Skin epidermis (tissue), 12 donors: ENCODE measurements around the gene FASTKD3.

Experiments used
- H3K27ac ChIP-seq, 21 experiments: fragments of 200-600 bp; sonication (generic) in 11 of 21; one replicate each; pipeline ENCODE4 v1.5.0; 2020; ENCODE audit warnings: mild to moderate bottlenecking in 3 of 21, inconsistent platforms in 2 of 21, moderate library complexity in 2 of 21
- H3K4me3 ChIP-seq, 7 experiments: fragments of 200-600 bp; sonication (generic) in 2 of 7; one replicate each; pipeline ENCODE4 v1.5.0; 2020; ENCODE audit warnings: inconsistent platforms in 2 of 7, mild to moderate bottlenecking in 2 of 7, moderate library complexity in 1 of 7

FASTKD3 gene

DNA sequence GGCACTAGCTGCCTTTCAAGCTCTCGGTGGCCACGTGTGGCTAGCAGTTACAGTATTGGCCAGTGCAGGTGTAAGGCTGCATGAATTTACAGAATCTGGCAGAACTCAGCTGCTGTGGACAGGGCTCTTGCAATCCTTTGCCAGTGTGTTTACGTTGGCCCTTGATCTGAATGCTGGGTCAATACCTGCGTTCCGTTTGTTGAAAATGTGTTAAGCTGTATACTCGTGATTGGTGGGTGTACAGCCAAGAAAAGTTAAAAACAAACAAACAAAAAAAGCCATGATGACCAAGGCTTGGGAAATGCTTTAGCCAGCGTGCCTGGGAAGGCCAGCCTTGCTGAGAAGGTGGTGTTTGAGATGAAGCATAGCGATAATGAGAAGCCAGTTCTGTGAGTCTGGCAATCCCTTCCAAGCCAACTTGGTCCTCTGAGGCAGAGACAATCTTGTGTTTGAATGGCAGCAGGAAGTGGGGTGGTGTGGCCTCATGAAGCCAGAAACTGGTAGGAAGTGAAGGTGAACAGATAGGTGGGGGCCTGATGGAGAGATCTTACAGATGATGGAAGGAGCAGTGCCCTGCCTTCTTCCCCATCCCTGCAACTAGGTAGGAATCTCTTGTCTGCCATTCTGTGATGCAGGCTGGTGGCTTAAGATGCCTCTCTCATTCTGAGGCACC, 17.1 kb downstream of the FASTKD3 start:
- H3K27ac ChIP-seq = no peak overlapping the region
- H3K4me3 ChIP-seq = no peak overlapping the region

DNA sequence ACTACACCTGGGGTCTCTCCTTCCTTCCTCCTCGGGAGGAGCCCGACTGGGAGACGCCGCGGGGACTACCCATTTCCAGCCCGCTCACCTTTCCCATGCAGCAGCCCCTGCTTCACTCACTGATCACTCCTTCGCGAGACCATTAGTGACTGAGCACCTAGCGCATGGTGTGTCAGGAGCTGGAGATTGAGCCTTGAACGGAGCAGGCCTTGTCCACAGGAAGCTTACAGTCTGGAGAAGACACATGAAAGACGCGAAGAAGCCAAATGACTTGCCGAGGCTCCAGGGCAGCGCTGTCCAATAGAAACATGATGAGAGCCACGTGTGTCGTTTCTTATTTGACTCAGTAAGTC, 17.6 kb downstream of the FASTKD3 start:
- H3K27ac ChIP-seq = peak overlapping the region in 2 of 21 experiments; percentile 54 to 58
- peak overlapping the region in 4 of 7 experiments; percentile 42 to 52 (median 46) for H3K4me3 ChIP-seq

DNA sequence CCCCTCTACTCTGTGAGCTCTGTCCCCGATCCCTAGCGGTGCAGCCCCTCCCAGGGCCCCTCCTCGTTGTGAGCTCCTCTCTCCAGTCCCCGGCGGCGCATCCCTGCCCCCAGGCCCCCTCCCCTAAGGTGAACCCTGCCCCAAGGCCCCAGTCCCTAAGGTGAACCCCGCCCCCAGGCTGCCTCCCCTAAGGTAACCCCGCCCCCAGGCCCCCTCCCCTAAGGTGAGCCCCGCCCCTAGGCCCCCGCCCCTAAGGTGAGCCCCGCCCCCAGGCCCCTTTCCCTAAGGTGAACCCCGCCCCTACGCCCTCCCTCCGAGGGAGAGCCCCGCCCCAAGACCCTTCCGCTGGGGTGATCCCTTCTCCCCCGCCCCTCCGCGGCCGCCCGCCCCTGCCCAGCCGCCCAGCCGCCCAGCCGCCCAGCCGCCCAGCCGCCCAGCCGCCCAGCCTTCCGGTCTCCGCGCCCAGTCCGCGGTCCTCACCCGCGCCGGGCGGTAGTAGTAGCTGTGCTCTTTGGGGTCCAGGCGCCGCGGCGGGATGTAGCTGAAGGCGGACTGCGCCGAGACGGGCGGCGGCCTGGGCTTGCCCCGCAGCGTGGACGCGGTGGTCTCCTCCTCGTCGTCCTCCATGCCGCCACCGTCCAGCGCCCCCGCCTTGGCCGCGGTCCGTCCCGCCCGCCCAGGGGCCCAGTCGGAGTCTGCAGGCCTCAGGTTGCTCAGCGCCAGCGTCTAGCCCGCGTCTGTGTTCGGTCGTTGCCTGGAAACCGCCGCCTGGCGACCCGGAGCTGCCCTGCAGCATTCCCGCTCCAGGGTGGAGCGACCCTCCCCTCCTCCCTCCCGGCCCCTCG, 18.2 kb downstream of the FASTKD3 start, which contains the start of gene CFAP90:
TSS of gene CFAP90 (minus strand) at position 739 of the 845 bp plus-strand sequence. CDS start at position 627, 112 bp downstream.
- Histone ChIP-seq H3K27ac (peak within 1 kb of the TSS in 4 of 21 experiments; percentile 44 to 58 (median 53)), H3K4me3 (peak within 1 kb of the TSS; percentile 19 to 52 (median 42))

DNA sequence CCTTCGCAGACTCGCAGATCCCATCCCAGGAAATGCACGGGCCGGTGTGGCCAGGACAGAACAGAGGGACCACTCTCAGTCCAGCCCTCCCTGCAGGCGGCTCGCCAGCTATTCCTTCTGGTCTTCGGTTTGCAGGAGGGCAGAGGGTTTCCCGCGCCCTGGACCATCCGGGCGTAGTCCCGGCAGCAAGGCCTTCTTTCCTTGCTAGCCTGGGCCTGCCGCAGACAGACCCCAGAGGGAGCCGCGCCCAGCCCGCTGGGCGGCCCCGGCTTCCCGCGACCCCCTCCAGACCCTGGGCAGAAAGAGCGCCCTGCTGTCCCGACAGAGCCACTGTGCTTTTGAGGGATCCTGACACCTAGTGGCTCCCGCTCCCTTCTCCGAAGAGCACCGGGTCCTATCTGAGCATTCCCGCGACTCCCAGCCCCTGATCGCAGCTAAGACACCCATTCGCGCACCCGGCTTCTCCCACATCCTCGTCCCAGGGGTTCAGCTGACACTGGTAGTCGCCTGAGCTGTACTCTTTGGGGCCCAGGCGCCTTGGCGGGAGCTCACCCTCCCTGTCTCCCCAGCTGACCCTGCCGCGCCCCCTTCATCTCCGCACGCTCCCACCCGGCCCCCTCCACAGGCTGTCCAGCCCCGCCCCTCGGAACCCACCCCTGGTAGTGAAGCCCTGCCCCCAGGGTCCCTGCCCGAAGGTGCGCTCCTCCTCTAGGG, 19.0 kb downstream of the FASTKD3 start:
- H3K4me3 ChIP-seq = peak overlapping the region; percentile 15 to 52 (median 42)
- H3K27ac ChIP-seq = peak overlapping the region in 2 of 21 experiments; percentile 44 to 52

DNA sequence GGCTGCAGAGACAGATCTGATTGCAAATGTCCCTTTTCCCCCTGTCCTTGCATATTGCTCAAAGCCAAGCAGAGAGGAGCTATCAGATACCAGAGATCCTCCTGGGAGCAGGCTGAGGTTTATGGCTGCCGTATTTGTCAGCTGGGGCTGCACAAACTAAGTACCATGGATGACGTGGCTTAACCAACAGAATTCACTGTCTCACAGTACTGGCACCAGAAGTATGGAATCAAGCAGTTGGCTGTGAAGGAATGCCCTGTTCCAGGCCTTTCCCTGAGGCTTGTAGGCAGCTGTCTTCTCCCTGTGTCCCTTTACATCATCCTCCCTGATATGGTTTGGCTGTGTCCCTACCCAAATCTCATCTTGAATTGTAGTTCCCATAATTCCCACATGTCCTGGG, 20.5 kb downstream of the FASTKD3 start:
- Histone ChIP-seq H3K4me3 (no peak overlapping the region), H3K27ac (no peak overlapping the region)

DNA sequence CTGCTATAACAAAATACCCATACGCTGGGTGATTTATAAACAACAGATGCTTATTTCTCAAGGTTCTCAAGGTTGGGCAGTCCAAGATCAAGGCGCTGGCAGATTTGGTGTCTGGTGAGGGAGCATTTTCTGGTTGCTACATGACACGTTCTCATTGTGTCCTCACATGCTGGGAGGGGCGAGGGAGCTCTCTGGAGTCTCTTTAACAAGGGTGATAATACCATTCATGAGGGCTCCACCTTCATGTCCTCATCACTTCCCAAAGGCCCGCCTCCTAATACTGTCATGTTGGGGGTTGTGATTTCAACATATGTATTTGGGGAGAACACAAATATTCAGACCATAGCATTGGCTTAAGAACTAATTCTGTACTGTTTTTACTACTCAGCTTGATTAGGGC, 22.5 kb downstream of the FASTKD3 start:
- H3K27ac ChIP-seq = no peak overlapping the region
- no peak overlapping the region for H3K4me3 ChIP-seq

DNA sequence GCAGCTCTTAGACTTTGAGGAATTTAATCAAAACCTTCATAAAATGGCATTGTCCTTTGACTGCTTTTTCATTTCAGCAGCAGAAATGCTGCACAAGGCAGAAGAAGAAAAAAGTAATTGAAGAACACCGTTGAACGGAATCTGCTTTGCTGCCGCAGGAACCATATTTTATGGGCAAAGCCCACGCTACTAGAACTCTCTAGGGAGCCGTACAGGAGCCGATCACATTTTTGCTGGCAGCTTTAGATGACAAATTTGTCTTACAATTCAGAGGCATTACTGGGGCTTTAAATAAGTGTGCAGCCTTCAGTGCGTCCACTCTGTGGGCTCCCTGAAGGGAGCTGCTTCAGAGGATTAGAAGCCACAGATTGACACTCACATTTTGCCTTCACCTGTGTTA, 23.3 kb downstream of the FASTKD3 start:
- no peak overlapping the region for H3K4me3 ChIP-seq

DNA sequence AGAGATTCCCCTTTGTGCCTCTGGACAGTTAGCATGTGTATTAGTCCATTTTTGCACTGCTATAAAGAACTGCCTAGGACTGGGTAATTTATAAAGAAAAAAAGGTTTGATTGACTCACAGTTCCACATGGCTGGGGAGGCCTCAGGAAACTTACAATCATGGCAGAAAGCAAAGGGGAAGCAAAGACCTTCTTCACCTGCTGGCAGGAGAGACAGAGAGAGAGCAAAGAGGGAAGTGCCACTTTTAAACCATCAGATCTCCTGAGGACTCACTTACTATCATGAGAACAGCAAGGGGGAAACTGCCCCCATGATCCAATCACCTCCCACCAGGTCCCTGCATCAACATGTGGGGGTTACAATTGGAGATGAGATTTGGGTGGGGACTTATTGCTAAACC, 23.9 kb downstream of the FASTKD3 start:
- no peak overlapping the region for H3K4me3 ChIP-seq
- no peak overlapping the region for H3K27ac ChIP-seq

More for the DNA sequence above, 23.3 kb downstream of the FASTKD3 start:
- H3K27ac ChIP-seq = no peak overlapping the region

DNA sequence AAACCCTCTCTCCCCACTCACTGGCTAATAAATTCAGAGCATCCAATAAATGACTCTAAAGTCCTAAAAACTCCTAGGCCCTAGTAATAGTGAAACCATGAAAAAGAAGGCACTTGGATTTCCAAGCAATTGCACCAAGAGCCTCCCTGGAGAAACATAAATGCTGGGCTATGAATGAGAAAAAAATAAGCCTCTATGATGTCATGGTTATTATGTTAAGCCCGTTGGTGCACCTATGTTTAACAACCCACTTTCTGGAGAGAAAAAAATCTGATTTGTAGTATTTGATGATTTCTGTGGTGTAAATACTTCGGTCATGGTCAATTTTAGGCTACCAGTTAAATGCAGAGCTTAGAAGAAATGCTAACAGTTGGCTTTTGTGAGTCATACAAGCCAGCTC, 26.3 kb downstream of the FASTKD3 start:
- Histone ChIP-seq H3K27ac (no peak overlapping the region), H3K4me3 (no peak overlapping the region)

DNA sequence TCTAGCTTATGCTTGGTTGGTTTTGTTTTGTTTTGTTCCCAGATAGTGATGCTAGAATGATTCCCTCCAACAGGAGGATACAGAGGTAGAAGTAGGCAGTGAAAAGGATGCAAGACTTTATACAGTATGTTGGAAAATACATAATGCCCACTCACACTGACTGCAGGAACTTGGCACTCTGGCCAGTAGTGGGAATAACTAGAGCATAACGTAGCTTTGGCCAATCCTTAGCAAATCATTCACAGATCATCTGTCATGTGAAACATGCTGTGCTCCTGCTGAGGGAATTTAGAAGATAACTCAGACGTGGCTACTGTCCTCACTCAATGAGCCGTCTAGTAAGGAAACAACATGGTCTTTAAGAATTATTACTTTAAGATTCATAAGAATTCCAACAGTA, 31.4 kb downstream of the FASTKD3 start:
- no peak overlapping the region for H3K27ac ChIP-seq
- H3K4me3 ChIP-seq = no peak overlapping the region

DNA sequence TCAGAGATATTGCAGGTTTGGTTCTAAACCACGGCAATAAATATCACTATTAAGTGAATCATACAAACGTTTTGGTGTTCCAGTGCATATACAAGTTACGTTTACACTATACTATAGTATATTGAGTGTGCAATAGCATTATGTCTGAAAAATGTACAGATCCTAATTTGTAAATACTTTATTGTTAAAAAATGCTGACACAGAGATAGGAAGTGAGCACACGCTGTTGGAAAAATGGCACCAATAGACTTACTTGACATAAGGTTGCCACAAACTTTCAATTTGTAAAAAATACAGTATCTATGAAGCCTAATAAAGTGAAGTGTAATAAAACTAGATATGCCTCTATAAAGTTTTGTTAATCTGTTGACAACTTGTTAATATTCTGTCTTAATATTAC, 33.8 kb downstream of the FASTKD3 start:
- Histone ChIP-seq H3K4me3 (no peak overlapping the region), H3K27ac (no peak overlapping the region)

DNA sequence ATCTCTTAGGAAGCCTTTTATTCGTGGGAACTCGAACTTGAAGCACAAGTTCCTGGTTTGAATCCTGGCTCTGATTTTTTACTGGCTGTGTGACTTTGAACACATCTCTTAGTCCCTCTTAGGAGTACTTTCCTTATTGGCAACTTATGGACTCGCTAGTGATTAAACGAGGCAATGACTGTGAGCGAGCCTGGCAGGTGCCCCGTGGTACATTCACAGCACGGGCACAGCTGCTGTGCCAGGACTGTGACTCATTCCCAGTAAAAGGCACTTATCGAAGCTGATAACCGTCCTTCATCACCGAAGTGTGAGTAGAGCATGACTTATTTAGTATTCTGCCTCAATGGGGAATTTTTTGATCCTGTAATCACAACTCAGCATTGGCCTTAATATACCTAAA, 40.6 kb downstream of the FASTKD3 start:
- H3K4me3 ChIP-seq = no peak overlapping the region

DNA sequence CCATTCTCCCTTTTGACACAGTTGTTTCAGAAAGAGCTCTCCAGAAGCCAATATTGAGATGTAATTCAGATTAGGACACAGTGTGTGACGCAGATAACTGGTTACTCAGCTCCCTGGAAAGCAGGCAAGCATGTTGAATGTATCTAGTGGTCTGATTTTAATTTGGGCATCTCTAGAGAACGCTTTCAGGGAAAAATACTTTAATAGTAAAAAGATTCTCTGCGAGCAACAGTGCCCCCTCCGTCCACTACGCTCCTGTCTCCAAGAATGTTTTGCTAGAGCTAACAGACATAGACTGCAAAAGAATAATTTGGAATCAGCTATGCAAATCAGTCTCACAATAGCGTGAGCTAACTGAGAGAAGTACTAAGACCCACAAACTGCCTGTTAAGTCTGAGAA, 41.2 kb downstream of the FASTKD3 start:
- Histone ChIP-seq H3K27ac (no peak overlapping the region), H3K4me3 (no peak overlapping the region)

More for the DNA sequence above, 40.6 kb downstream of the FASTKD3 start:
- H3K27ac ChIP-seq = no peak overlapping the region

DNA sequence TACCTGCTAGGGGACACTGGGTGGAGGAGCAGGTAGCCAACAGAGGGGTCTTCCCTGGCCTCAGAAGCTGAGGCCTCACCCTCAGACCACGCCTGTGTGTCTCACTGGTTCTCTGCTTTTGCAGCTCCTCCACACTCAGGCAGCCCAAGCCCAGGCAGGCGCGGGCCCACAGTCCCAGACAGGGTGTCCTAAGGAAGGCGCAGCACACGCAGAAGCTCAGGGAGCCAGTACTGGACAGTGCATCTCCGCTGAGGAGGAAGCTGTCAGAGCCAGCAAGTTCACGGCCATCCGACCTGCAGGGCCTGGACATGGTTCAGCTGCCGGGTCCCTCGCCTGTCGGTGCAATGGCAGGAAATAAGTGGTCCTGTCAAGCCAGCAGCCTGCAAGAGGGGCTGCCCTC, 43.2 kb downstream of the FASTKD3 start:
- H3K4me3 ChIP-seq = no peak overlapping the region
- no peak overlapping the region for H3K27ac ChIP-seq

DNA sequence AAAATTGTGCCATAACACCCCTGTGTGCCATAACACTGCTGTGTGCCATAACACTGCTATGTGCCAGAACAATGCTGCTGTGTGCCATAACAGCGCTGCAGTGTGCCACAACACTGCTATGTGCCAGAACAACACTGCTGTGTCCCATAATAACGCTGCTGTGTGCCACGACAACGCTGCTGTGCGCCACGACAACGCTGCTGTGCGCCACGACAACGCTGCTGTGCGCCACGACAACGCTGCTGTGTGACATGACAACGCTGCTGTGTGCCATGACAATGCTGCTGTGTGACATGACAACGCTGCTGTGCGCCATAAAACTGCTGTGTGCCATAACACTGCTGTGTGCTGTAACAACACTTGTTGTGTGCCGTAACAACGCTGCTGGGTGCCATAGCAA, 43.8 kb downstream of the FASTKD3 start:
- Histone ChIP-seq H3K4me3 (no peak overlapping the region), H3K27ac (no peak overlapping the region)

DNA sequence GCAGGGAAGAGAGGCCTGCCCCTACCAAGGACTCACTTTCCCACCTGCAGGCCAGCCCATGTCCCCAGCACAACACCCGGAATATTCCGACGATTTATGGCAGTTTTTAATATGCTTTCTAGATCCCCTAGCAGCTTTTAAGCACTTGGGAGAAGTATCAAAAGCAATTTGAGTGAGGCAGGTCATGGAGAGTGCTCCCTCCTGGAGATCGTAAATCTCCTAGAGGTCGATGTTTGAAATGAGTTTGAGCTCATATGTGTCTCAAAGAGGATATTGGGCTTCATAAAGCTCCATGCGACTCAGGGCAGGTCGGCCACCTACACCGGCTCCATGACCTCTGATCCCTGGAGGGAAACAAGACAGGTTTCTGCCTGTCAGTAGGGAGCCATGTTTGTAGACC, 45.2 kb downstream of the FASTKD3 start:
- H3K27ac ChIP-seq = no peak overlapping the region
- H3K4me3 ChIP-seq = no peak overlapping the region

DNA sequence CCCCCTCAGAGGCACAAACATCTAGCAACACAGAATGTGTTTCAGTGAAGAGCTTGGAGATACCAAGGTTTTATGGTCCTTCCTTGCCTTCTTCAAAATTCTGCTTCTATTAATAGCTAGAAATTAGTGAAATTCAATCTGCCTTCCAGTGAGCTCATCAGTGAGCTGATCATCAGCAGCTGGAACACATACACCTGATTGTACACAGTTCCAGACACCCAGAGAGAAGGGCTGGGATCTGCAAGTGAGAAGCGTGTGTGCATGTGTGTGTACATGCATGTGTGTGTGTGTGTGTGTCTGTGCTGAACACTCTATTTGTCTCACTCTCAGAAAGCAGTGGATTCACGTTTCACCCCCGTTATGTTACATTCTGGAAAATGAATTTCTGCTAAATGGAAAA, 46.4 kb downstream of the FASTKD3 start:
- H3K4me3 ChIP-seq = no peak overlapping the region
- H3K27ac ChIP-seq = no peak overlapping the region

DNA sequence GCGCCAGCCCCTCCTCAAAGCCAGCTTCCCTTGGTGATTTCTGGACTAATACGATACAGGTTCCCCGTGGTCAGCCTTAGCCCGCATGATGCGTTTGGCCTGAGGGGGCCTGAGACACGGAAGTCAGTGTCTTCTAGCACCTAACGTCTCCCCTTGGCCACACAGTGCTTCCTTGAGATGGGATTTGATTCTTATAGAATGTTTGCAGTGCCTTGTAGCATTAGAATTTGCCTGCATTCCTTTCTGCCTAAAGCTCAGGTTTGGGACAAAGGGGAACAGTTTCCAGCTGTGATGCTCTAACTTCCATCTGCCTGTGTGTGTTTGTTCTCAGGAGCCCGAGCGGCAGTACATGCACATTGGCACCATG, 52.3 kb downstream of the FASTKD3 start:
- Histone ChIP-seq H3K27ac (no peak overlapping the region), H3K4me3 (no peak overlapping the region)

DNA sequence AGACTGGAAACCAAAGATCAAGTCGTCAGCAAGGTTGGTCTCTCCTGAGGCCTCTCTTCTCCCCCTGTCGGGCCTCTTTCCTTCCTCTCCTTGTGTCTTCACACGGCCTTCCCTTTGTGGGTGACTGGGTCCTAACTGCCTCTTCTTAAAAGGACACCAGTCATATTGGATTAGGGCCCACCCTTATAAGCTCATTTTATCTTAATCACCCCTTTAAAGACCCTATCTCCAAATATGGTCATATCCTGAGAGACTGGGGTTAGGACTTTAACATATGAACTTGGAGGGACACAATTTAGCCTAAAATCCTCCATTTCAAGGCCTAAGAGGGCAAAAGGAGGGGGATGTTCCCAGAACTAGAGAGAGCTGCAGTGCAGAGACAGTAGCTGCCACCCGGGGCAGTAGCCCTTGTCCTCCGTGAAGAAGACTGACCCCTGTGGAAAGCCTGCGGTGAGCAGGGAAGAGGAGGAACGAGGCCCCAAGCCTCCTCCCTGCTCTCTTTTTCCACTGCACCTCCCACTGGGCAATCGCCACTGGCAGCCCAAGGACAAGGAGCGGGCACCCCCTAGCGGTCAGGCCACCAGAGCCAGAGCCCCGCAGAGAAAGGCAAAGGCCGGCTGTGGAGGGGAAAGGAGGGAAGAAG, 52.8 kb downstream of the FASTKD3 start:
- Histone ChIP-seq H3K4me3 (no peak overlapping the region), H3K27ac (peak overlapping the region in 1 of 21 experiments; percentile 31)

DNA sequence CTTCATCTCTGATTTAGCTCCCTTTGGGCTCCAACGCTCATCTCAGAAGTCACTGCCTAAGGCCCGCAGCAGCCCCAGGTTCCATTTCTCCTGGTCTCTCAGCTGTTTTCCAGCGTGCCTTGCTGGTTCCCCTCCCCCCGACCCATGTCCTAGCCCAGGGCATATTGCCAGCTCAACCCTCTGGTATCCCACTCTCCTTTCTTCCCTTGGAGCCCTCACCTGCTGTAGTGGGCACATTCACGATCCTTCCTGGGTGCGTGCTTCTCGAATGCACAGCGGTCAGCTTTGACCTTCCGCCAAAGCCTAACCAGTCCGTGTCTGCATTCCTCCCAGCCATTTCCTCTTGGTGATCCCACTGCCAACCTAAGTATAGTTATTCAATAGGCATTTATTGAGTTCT, 54.0 kb downstream of the FASTKD3 start:
- H3K4me3 ChIP-seq = no peak overlapping the region
- H3K27ac ChIP-seq = no peak overlapping the region
